Astrocyte (in vitro differentiated cells and primary cell): ENCODE results near the gene PCDHB3. TPM values are rescaled to one million over a fixed set of nuclear protein-coding genes. Genes with fewer than 3 reads are reported as not detected.
"Not testable (repeated sequence)": the region's sequence is repeated elsewhere in the genome, so short reads cannot be mapped to it uniquely, and the experiment has no call there.

Source experiments
- DNase-seq: peaks from one replicate; pipeline ENCODE4 v3.0.0-alpha.2; 2010; ENCODE audit warnings: low read depth
- FAIRE-seq: peaks from 2 replicates; lab custom pipeline; 2011; peaks lifted over from hg19 to GRCh38; lab: Jason Lieb, UNC
- H2AFZ ChIP-seq: 2 replicates; pipeline ENCODE4 v1.6.0; 2012; ENCODE audit warnings: low read depth, low read length, inconsistent platforms
- H3K27ac ChIP-seq: 2 replicates; pipeline ENCODE4 v1.5.1; 2011; ENCODE audit warnings: low read depth, low read length, inconsistent platforms
- H3K27me3 ChIP-seq: 2 replicates; pipeline ENCODE4 v1.6.0; 2011; ENCODE audit warnings: low read length, inconsistent platforms; ENCODE audit not compliant: insufficient read depth
- H3K36me3 ChIP-seq: 2 replicates; pipeline ENCODE4 v1.5.1; 2011; ENCODE audit warnings: low read length, inconsistent platforms; ENCODE audit not compliant: insufficient read depth
- H3K4me1 ChIP-seq: 2 replicates; pipeline ENCODE4 v1.5.1; 2011; ENCODE audit warnings: low read length, inconsistent platforms; ENCODE audit not compliant: insufficient read depth
- H3K4me2 ChIP-seq: 2 replicates; pipeline ENCODE4 v1.6.0; 2012; ENCODE audit warnings: low read length, inconsistent platforms
- H3K4me3 ChIP-seq: 2 replicates; pipeline ENCODE4 v1.5.1; 2011; ENCODE audit warnings: low read depth, mild to moderate bottlenecking, low read length, inconsistent platforms; ENCODE audit not compliant: insufficient read depth
- H3K79me2 ChIP-seq: 2 replicates; pipeline ENCODE4 v1.6.0; 2012; ENCODE audit warnings: mild to moderate bottlenecking, low read length, inconsistent platforms; ENCODE audit not compliant: insufficient read depth
- H3K9ac ChIP-seq: 2 replicates; pipeline ENCODE4 v1.6.0; 2012; ENCODE audit warnings: mild to moderate bottlenecking, low read length, inconsistent platforms
- H3K9me3 ChIP-seq: 2 replicates; pipeline ENCODE4 v1.5.1; 2012; ENCODE audit warnings: low read depth, mild to moderate bottlenecking, low read length, inconsistent platforms; ENCODE audit not compliant: insufficient read depth
- H4K20me1 ChIP-seq: 2 replicates; pipeline ENCODE4 v1.6.0; 2012; ENCODE audit warnings: low read length, inconsistent platforms; ENCODE audit not compliant: insufficient read depth
- H3K27ac Mint-ChIP-seq: one replicate; pipeline ENCODE4 v1.8.0; 2021; ENCODE audit warnings: mild to moderate bottlenecking, mixed read lengths; ENCODE audit not compliant: unreplicated experiment
- H3K27me3 Mint-ChIP-seq: one replicate; pipeline ENCODE4 v1.8.0; 2021; ENCODE audit warnings: low read depth, mixed read lengths; ENCODE audit not compliant: unreplicated experiment
- H3K36me3 Mint-ChIP-seq: one replicate; pipeline ENCODE4 v1.8.0; 2021; ENCODE audit warnings: low read depth, mixed read lengths; ENCODE audit not compliant: unreplicated experiment
- H3K4me1 Mint-ChIP-seq: one replicate; pipeline ENCODE4 v1.8.0; 2021; ENCODE audit warnings: low read depth, mixed read lengths; ENCODE audit not compliant: unreplicated experiment
- H3K4me3 Mint-ChIP-seq: one replicate; pipeline ENCODE4 v1.8.0; 2021; ENCODE audit warnings: mild to moderate bottlenecking, moderate library complexity, mixed read lengths; ENCODE audit not compliant: unreplicated experiment
- H3K9me3 Mint-ChIP-seq: one replicate; pipeline ENCODE4 v1.8.0; 2021; ENCODE audit warnings: mild to moderate bottlenecking, mixed read lengths; ENCODE audit not compliant: unreplicated experiment
- total RNA-seq: library from RNA; stranded (reverse); gene quantifications from 2 replicates; pipeline ENCODE4 v1.2.1, GENCODE V29; 2021

PCDHB3 gene
- total RNA-seq, 1 donor from 2014 or later: 3.6 TPM

GRCh38 chr5:141152096-141152495, 51.8 kb downstream of the PCDHB3 start:
- H4K20me1 ChIP-seq, H3K4me1 ChIP-seq, H3K27ac Mint-ChIP-seq, H3K4me1 Mint-ChIP-seq, DNase-seq, H3K9ac ChIP-seq, FAIRE-seq, H3K4me2 ChIP-seq, H2AFZ ChIP-seq, H3K27me3 Mint-ChIP-seq, H3K79me2 ChIP-seq, H3K4me3 ChIP-seq, H3K4me3 Mint-ChIP-seq, H3K36me3 ChIP-seq, H3K27ac ChIP-seq, H3K27me3 ChIP-seq: not testable (repeated sequence)
- peaks cover 23% of the 10 kb centered on the region for H3K9me3 Mint-ChIP-seq
- H3K9me3 ChIP-seq: peaks cover 18% of the 10 kb centered on the region
- peaks cover 13% of the 10 kb centered on the region for H3K36me3 Mint-ChIP-seq

Other genes with a start within 250 kb of the PCDHB3 start
- 15.5 and 16.0 TPM in 2 replicates for gene PCDHA10, start 244.6 kb upstream of the PCDHB3 start, total RNA-seq
- 4.9 and 5.8 TPM in 2 replicates for gene PCDHA11, start 231.5 kb upstream of the PCDHB3 start, total RNA-seq
- 13.8 and 16.0 TPM in 2 replicates for gene PCDHA12, start 225.2 kb upstream of the PCDHB3 start, total RNA-seq
- 1.2 and 1.7 TPM in 2 replicates for gene PCDHA13, start 218.3 kb upstream of the PCDHB3 start, total RNA-seq
- 5.7 and 5.9 TPM in 2 replicates for gene PCDHAC1, start 174.2 kb upstream of the PCDHB3 start, total RNA-seq
- 6.9 and 7.7 TPM in 2 replicates for gene PCDHAC2, start 134.0 kb upstream of the PCDHB3 start, total RNA-seq
- not detected in 2 replicates for gene PCDHB1, start 49.1 kb upstream of the PCDHB3 start, total RNA-seq
- gene PCDHB2, start 5.9 kb upstream of the PCDHB3 start, total RNA-seq: 44.3 and 50.7 TPM in 2 replicates
- 1.0 and 1.1 TPM in 2 replicates for gene PCDHB4, start 21.3 kb downstream of the PCDHB3 start, total RNA-seq
- gene PCDHB5, start 34.7 kb downstream of the PCDHB3 start, total RNA-seq: 8.7 and 9.7 TPM in 2 replicates
- 0.50 and 0.70 TPM in 2 replicates for gene PCDHB6, start 49.6 kb downstream of the PCDHB3 start, total RNA-seq
- gene PCDHB7, start 72.2 kb downstream of the PCDHB3 start, total RNA-seq: 0.79 and 1.0 TPM in 2 replicates
- gene PCDHB8, start 77.3 kb downstream of the PCDHB3 start, total RNA-seq: 4.9 and 5.3 TPM in 2 replicates
- 3.2 and 4.4 TPM in 2 replicates for gene PCDHB16, start 81.9 kb downstream of the PCDHB3 start, total RNA-seq
- gene PCDHB9, start 86.7 kb downstream of the PCDHB3 start, total RNA-seq: 3.6 and 5.3 TPM in 2 replicates
- 6.4 and 7.0 TPM in 2 replicates for gene PCDHB10, start 91.9 kb downstream of the PCDHB3 start, total RNA-seq
- 2.1 TPM in 2 replicates for gene PCDHB11, start 99.2 kb downstream of the PCDHB3 start, total RNA-seq
- gene PCDHB12, start 108.2 kb downstream of the PCDHB3 start, total RNA-seq: 0.87 and 1.2 TPM in 2 replicates
- 3.3 TPM in 2 replicates for gene PCDHB13, start 113.4 kb downstream of the PCDHB3 start, total RNA-seq
- gene PCDHB14, start 122.9 kb downstream of the PCDHB3 start, total RNA-seq: 5.6 and 6.4 TPM in 2 replicates
- 1.3 and 1.6 TPM in 2 replicates for gene PCDHB15, start 144.9 kb downstream of the PCDHB3 start, total RNA-seq
- gene SLC25A2, start 203.6 kb downstream of the PCDHB3 start, total RNA-seq: 0.19 and 0.25 TPM in 2 replicates
- 95.1 and 102 TPM in 2 replicates for gene TAF7, start 220.3 kb downstream of the PCDHB3 start, total RNA-seq
- gene PCDHGA1, start 230.0 kb downstream of the PCDHB3 start, total RNA-seq: 0.17 and 0.27 TPM in 2 replicates
- 0.14 and 0.17 TPM in 2 replicates for gene PCDHGA2, start 238.3 kb downstream of the PCDHB3 start, total RNA-seq
- 0.14 and 0.17 TPM in 2 replicates for gene PCDHGA3, start 243.4 kb downstream of the PCDHB3 start, total RNA-seq
- 1.0 and 1.5 TPM in 2 replicates for gene PCDHGB1, start 249.6 kb downstream of the PCDHB3 start, total RNA-seq